HEK293 (cell line): ENCODE data around the gene ADAMTS5.

Source experiments
- CTCF ChIA-PET: fragments of 350-600 bp; formaldehyde crosslinking; extraction: SDS; loops from one replicate; lab custom pipeline; 2021; ENCODE audit warnings: antibody characterized with exemption; lab: Yijun Ruan, JAX
- POLR2A ChIA-PET: fragments of 300-600 bp; formaldehyde crosslinking; extraction: SDS; loops from one replicate; lab custom pipeline; 2020; ENCODE audit warnings: antibody characterized with exemption, inconsistent platforms; lab: Yijun Ruan, JAX
- H3K27ac ChIP-seq: fragments of 200-500 bp; sonication (Bioruptor generic); 2 replicates; pipeline ENCODE4 v1.5.1; 2014; ENCODE audit warnings: low read depth, low read length, control low read depth, inconsistent platforms; ENCODE audit errors: extremely low read depth
- H3K36me3 ChIP-seq, 2 experiments: fragments of 200-500 bp in 1 of 2; sonication (Bioruptor generic) in 1 of 2; 1 replicate in 1 of 2; 2 replicates in 1 of 2; pipeline ENCODE4 v1.5.1; 2014 to 2017; ENCODE audit warnings: inconsistent platforms in 2 of 2, low read length in 2 of 2; ENCODE audit not compliant: control insufficient read depth in 2 of 2, insufficient read depth in 1 of 2
- H3K4me1 ChIP-seq: fragments of 200-500 bp; sonication (Bioruptor generic); 2 replicates; pipeline ENCODE4 v1.5.1; 2014; ENCODE audit warnings: mild to moderate bottlenecking, low read length, inconsistent platforms; ENCODE audit not compliant: control insufficient read depth, insufficient read depth
- H3K4me3 ChIP-seq: 2 replicates; pipeline ENCODE4 v1.5.1; 2011; ENCODE audit warnings: low read depth, mild to moderate bottlenecking, control low read depth, low read length, moderate library complexity
- H3K9me3 ChIP-seq: fragments of 200-500 bp; sonication (Bioruptor generic); 2 replicates; pipeline ENCODE4 v1.5.1; 2014; ENCODE audit warnings: low read depth, low read length, inconsistent platforms; ENCODE audit not compliant: control insufficient read depth, insufficient read depth
- GFI1B ChIP-seq: fragments of 450-650 bp; formaldehyde crosslinking; IDR thresholded peaks from 2 replicates; pipeline ENCODE4 v1.5.1; 2016; ENCODE audit warnings: missing biosample characterization, missing genetic modification characterization
- HOXD13 ChIP-seq: sonication (generic); formaldehyde crosslinking; IDR thresholded peaks from 2 replicates; pipeline ENCODE4 v1.8.0; 2022; ENCODE audit warnings: missing genetic modification reagents, borderline replicate concordance
- KLF8 ChIP-seq: fragments of 450-650 bp; formaldehyde crosslinking; IDR thresholded peaks from 2 replicates; pipeline ENCODE4 v1.5.1; 2016; ENCODE audit warnings: missing biosample characterization, missing genetic modification characterization
- MEIS1 ChIP-seq: sonication (generic); formaldehyde crosslinking; IDR thresholded peaks from 2 replicates; pipeline ENCODE4 v1.8.1; 2022; ENCODE audit warnings: missing genetic modification reagents, mild to moderate bottlenecking, borderline replicate concordance
- PATZ1 ChIP-seq: fragments of 450-650 bp; formaldehyde crosslinking; IDR thresholded peaks from 2 replicates; pipeline ENCODE4 v1.5.1; 2016; ENCODE audit warnings: missing biosample characterization, missing genetic modification characterization
- REPIN1 ChIP-seq: fragments of 450-650 bp; formaldehyde crosslinking; IDR thresholded peaks from 2 replicates; pipeline ENCODE4 v1.5.1; 2017; ENCODE audit warnings: missing biosample characterization, missing genetic modification characterization, low read depth
- SALL2 ChIP-seq: fragments of 450-650 bp; formaldehyde crosslinking; IDR thresholded peaks from 2 replicates; pipeline ENCODE4 v1.5.0; 2017; ENCODE audit warnings: missing biosample characterization, mild to moderate bottlenecking, missing genetic modification characterization, borderline replicate concordance
- ZBTB10 ChIP-seq: fragments of 450-650 bp; formaldehyde crosslinking; IDR thresholded peaks from 2 replicates; pipeline ENCODE4 v1.5.1; 2016; ENCODE audit warnings: missing biosample characterization, missing genetic modification characterization
- ZBTB7A ChIP-seq: fragments of 450-650 bp; formaldehyde crosslinking; IDR thresholded peaks from 2 replicates; pipeline ENCODE4 v1.5.1; 2016; ENCODE audit warnings: low read depth, missing biosample characterization, missing genetic modification characterization
- ZBTB8A ChIP-seq: fragments of 450-650 bp; formaldehyde crosslinking; IDR thresholded peaks from 2 replicates; pipeline ENCODE4 v1.5.1; 2016; ENCODE audit warnings: missing biosample characterization, missing genetic modification characterization
- ZNF157 ChIP-seq: fragments of 450-650 bp; formaldehyde crosslinking; IDR thresholded peaks from 2 replicates; pipeline ENCODE4 v1.5.1; 2016; ENCODE audit warnings: missing biosample characterization, missing genetic modification characterization
- ZNF18 ChIP-seq: fragments of 450-650 bp; formaldehyde crosslinking; IDR thresholded peaks from 2 replicates; pipeline ENCODE4 v1.5.1; 2016; ENCODE audit warnings: missing biosample characterization, missing genetic modification characterization
- ZNF335 ChIP-seq: fragments of 450-650 bp; formaldehyde crosslinking; conservative IDR thresholded peaks from 2 replicates; pipeline ENCODE4 v1.5.1; 2016; ENCODE audit warnings: missing biosample characterization, missing genetic modification characterization
- ZNF391 ChIP-seq: fragments of 450-650 bp; formaldehyde crosslinking; IDR thresholded peaks from 2 replicates; pipeline ENCODE4 v1.5.1; 2016; ENCODE audit warnings: low read depth, missing biosample characterization, missing genetic modification characterization, borderline replicate concordance
- ZNF404 ChIP-seq: fragments of 450-650 bp; formaldehyde crosslinking; IDR thresholded peaks from 2 replicates; pipeline ENCODE4 v1.5.1; 2017; ENCODE audit warnings: missing biosample characterization, missing genetic modification characterization
- ZNF514 ChIP-seq: fragments of 450-650 bp; formaldehyde crosslinking; IDR thresholded peaks from 2 replicates; pipeline ENCODE4 v1.5.1; 2016; ENCODE audit warnings: missing biosample characterization, missing genetic modification characterization
- ZNF530 ChIP-seq: fragments of 450-650 bp; formaldehyde crosslinking; IDR thresholded peaks from 2 replicates; pipeline ENCODE4 v1.5.1; 2016; ENCODE audit warnings: low read depth, missing biosample characterization, missing genetic modification characterization
- ZNF548 ChIP-seq: fragments of 450-650 bp; formaldehyde crosslinking; IDR thresholded peaks from 2 replicates; pipeline ENCODE4 v1.5.1; 2016; ENCODE audit warnings: missing biosample characterization, missing genetic modification characterization
- ZNF580 ChIP-seq: fragments of 450-650 bp; formaldehyde crosslinking; IDR thresholded peaks from 2 replicates; pipeline ENCODE4 v1.5.1; 2016; ENCODE audit warnings: missing biosample characterization, missing genetic modification characterization
- ZNF585B ChIP-seq: fragments of 450-650 bp; formaldehyde crosslinking; IDR thresholded peaks from 2 replicates; pipeline ENCODE4 v1.5.1; 2016; ENCODE audit warnings: missing biosample characterization, missing genetic modification characterization
- ZNF596 ChIP-seq: fragments of 450-650 bp; IDR thresholded peaks from 2 replicates; pipeline ENCODE4 v1.5.0; 2018; ENCODE audit warnings: missing biosample characterization, mild to moderate bottlenecking, missing genetic modification characterization, moderate library complexity
- ZNF704 ChIP-seq: fragments of 450-650 bp; formaldehyde crosslinking; IDR thresholded peaks from 2 replicates; pipeline ENCODE4 v1.5.1; 2016; ENCODE audit warnings: missing biosample characterization, missing genetic modification characterization
- ZNF76 ChIP-seq: fragments of 450-650 bp; formaldehyde crosslinking; IDR thresholded peaks from 2 replicates; pipeline ENCODE4; 2016; ENCODE audit warnings: low read depth, missing biosample characterization, missing genetic modification characterization, borderline replicate concordance
- ZNF791 ChIP-seq: fragments of 450-650 bp; formaldehyde crosslinking; IDR thresholded peaks from 2 replicates; pipeline ENCODE4 v1.5.1; 2016; ENCODE audit warnings: missing biosample characterization, missing genetic modification characterization

ADAMTS5 gene

GRCh38 chr21:26900980-26901379 lies 65.9 kb downstream of the ADAMTS5 start:
- ChIA-PET POLR2A (no interaction called here), CTCF (no interaction called here)
- Histone ChIP-seq H3K27ac (no peak overlapping the region), H3K36me3 (no peaks in the 10 kb centered on the region), H3K9me3 (no peaks in the 10 kb centered on the region), H3K4me1 (no peaks in the 10 kb centered on the region), H3K4me3 (no peak overlapping the region)
- TF ChIP-seq ZNF391 (tag by site-specific recombination) (no peak), ZNF335 (tag by site-specific recombination) (no peak), ZNF596 (tag by site-specific recombination) (no peak), ZNF791 (no peak), ZBTB10 (tag by site-specific recombination) (no peak)
- TF ChIP-seq, all 188 proteins: peak for 0

- no peak overlapping the region for H3K27ac ChIP-seq
- no peaks in the 10 kb centered on the region for H3K36me3 ChIP-seq
- H3K4me1 ChIP-seq, result no peaks in the 10 kb centered on the region
- no peaks in the 10 kb centered on the region for H3K9me3 ChIP-seq
- ChIA-PET POLR2A (no interaction called here), CTCF (interaction anchor here (0.5 to 1.3 kb wide), 2 partner anchors 11 to 1447 kb away, joined by 4 read pairs; no protein-coding TSS in a partner anchor)
- no peak overlapping the region for H3K4me3 ChIP-seq
- TF ChIP-seq PATZ1 (no peak), KLF8 (tag by site-specific recombination) (no peak), ZNF514 (tag by site-specific recombination) (no peak), GFI1B (tag by site-specific recombination) (no peak), ZNF18 (tag by site-specific recombination) (no peak)
Observed at GRCh38 chr21:26892151-26892550, 74.7 kb downstream of the ADAMTS5 start.

- CTCF ChIA-PET, result interaction anchor here (1.1 kb wide), 2 partner anchors 38 to 40 kb away, joined by 4 read pairs; no protein-coding TSS in a partner anchor
- POLR2A ChIA-PET, result no interaction called here
- TF ChIP-seq ZBTB7A (tag by site-specific recombination), result no peak
- no peak for TF ChIP-seq ZNF580
- TF ChIP-seq ZNF76 (tag by site-specific recombination), result no peak
- TF ChIP-seq ZBTB8A, result no peak
- no peak for TF ChIP-seq MEIS1 (CRISPR knock-in tag)
- TF ChIP-seq ZNF704, result no peak
- no peak for TF ChIP-seq ZNF530 (tag by site-specific recombination)
- TF ChIP-seq ZNF548 (tag by site-specific recombination), result no peak
- no peak for TF ChIP-seq ZNF157 (tag by site-specific recombination)
- no peak for TF ChIP-seq SALL2 (tag by site-specific recombination)
- TF ChIP-seq ZNF404 (tag by site-specific recombination), result no peak
- no peak for TF ChIP-seq HOXD13
- no peak for TF ChIP-seq REPIN1 (tag by site-specific recombination)
- no peak for TF ChIP-seq ZNF585B (tag by site-specific recombination)
Observed at GRCh38 chr21:26888931-26889330, 78.0 kb downstream of the ADAMTS5 start.

More at GRCh38 chr21:26888931-26889330, 78.0 kb downstream of the ADAMTS5 start:
- H3K4me1 ChIP-seq, result no peaks in the 10 kb centered on the region
- no peaks in the 10 kb centered on the region for H3K9me3 ChIP-seq
- no peak overlapping the region for H3K27ac ChIP-seq
- no peak overlapping the region for H3K4me3 ChIP-seq
- H3K36me3 ChIP-seq, result no peaks in the 10 kb centered on the region
